ENCODE data around the gene LDLRAD4. TPM values are rescaled to one million over a fixed set of nuclear protein-coding genes. Genes with fewer than 3 reads are reported as not detected.
A peak's percentile ranks its signal among the peaks of the same experiment; 100 is the strongest.

The LDLRAD4 gene
- total and polyA plus RNA-seq, 8 donors = 2.0 to 47.9 (median 9.0) TPM

- Histone ChIP-seq H3K9me3 (no peaks in the 10 kb centered on the region), H3K4me3 (no peak overlapping the region), H3K27ac (no peak overlapping the region), H3K36me3 (no peaks in the 10 kb centered on the region), H3K4me1 (peaks cover 0 to 29% (median 11%) of the 10 kb centered on the region in 4 donors), H3K27me3 (no peaks in the 10 kb centered on the region)
- TF ChIP-seq POLR2A (IDR thresholded peaks at IDR 0.05) = no peak
- no peak for TF ChIP-seq CTCF (IDR thresholded peaks at IDR 0.05)
- no peak for TF ChIP-seq EP300 (IDR thresholded peaks at IDR 0.05)
- TF ChIP-seq POLR2AphosphoS5 (IDR thresholded peaks at IDR 0.05) = no peak
- 71 to 76% (median 72%) methylated on average over 6 of the region's 6 CpGs for WGBS, 5 donors
- DNase-seq = no peak
- intact Hi-C loops (cut with DNase I; ENCODE audit: low total_unique reads) = no loop called here
Observed at GRCh38 chr18:13558790-13559189, 340.2 kb downstream of the LDLRAD4 start.

GRCh38 chr18:13559754-13560153 lies 341.2 kb downstream of the LDLRAD4 start:
- no peaks in the 10 kb centered on the region for H3K36me3 ChIP-seq
- H3K9me3 ChIP-seq = no peaks in the 10 kb centered on the region
- WGBS, 5 donors = 72 to 81% (median 77%) methylated on average over 4 of the region's 4 CpGs
- no peaks in the 10 kb centered on the region for H3K27me3 ChIP-seq
- no peak for DNase-seq
- TF ChIP-seq CTCF (IDR thresholded peaks at IDR 0.05) (no peak), POLR2AphosphoS5 (IDR thresholded peaks at IDR 0.05) (no peak), EP300 (IDR thresholded peaks at IDR 0.05) (no peak), POLR2A (IDR thresholded peaks at IDR 0.05) (no peak)
- intact Hi-C loops (cut with DNase I; ENCODE audit: low total_unique reads) = no loop called here
- no peak overlapping the region for H3K27ac ChIP-seq
- H3K4me3 ChIP-seq = no peak overlapping the region
- H3K4me1 ChIP-seq = peaks cover 0 to 30% (median 15%) of the 10 kb centered on the region in 4 donors

- 76 to 84% (median 80%) methylated on average over 5 of the region's 5 CpGs for WGBS, 5 donors
- intact Hi-C loops (cut with DNase I; ENCODE audit: low total_unique reads) = no loop called here
- no peaks in the 10 kb centered on the region for H3K27me3 ChIP-seq
Observed at GRCh38 chr18:13560306-13560705, 341.7 kb downstream of the LDLRAD4 start.

GRCh38 chr18:13562494-13563029 lies 344.0 kb downstream of the LDLRAD4 start:
- H3K4me1 ChIP-seq = peaks cover 0 to 46% (median 20%) of the 10 kb centered on the region in 4 donors
- H3K27me3 ChIP-seq = no peaks in the 10 kb centered on the region
- WGBS, 5 donors = 44 to 57% (median 51%) methylated on average over 11 of the region's 11 CpGs
- DNase-seq = peak in 1 of 2 donors; percentile 34
- no peaks in the 10 kb centered on the region for H3K36me3 ChIP-seq
- peak overlapping the region in 1 of 5 donors; percentile 46 for H3K27ac ChIP-seq
- intact Hi-C loops (cut with DNase I; ENCODE audit: low total_unique reads) = no loop called here
- TF ChIP-seq CTCF (IDR thresholded peaks at IDR 0.05) (no peak), EP300 (IDR thresholded peaks at IDR 0.05) (no peak), POLR2A (IDR thresholded peaks at IDR 0.05) (no peak), POLR2AphosphoS5 (IDR thresholded peaks at IDR 0.05) (no peak)
- no peaks in the 10 kb centered on the region for H3K9me3 ChIP-seq
- no peak overlapping the region for H3K4me3 ChIP-seq

More at GRCh38 chr18:13560306-13560705, 341.7 kb downstream of the LDLRAD4 start:
- Histone ChIP-seq H3K36me3 (no peaks in the 10 kb centered on the region), H3K27ac (no peak overlapping the region), H3K9me3 (no peaks in the 10 kb centered on the region), H3K4me3 (no peak overlapping the region), H3K4me1 (peaks cover 0 to 30% (median 15%) of the 10 kb centered on the region in 4 donors)
- no peak for TF ChIP-seq POLR2A (IDR thresholded peaks at IDR 0.05)
- no peak for TF ChIP-seq POLR2AphosphoS5 (IDR thresholded peaks at IDR 0.05)
- no peak for TF ChIP-seq CTCF (IDR thresholded peaks at IDR 0.05)
- DNase-seq = no peak

Measured in stomach (tissue), 9 donors.